Measurements from ENCODE around the gene MIB2.

- TF ChIP-seq CTCF (IDR thresholded peaks at IDR 0.05), result no peak
- TF ChIP-seq EZH2 (IDR thresholded peaks at IDR 0.05; ENCODE audit: borderline replicate concordance, insufficient read depth, low read depth, low read length, poor library complexity, severe bottlenecking), result no peak
Observed at GRCh38 chr1:1615256-1616044, at the start of gene MIB2.

Measured in B cell (primary cell).